NCI-H2196 (cell line): ENCODE data around the gene GPC5.
"Not testable (repeated sequence)": the region's sequence is repeated elsewhere in the genome, so short reads cannot be mapped to it uniquely, and the experiment has no call there.

Source experiments
- DNase-seq: peaks from one replicate; lab custom pipeline; 2025; ENCODE audit not compliant: unreplicated experiment; lab: John Stamatoyannopoulos, UW

GPC5 gene

DNA sequence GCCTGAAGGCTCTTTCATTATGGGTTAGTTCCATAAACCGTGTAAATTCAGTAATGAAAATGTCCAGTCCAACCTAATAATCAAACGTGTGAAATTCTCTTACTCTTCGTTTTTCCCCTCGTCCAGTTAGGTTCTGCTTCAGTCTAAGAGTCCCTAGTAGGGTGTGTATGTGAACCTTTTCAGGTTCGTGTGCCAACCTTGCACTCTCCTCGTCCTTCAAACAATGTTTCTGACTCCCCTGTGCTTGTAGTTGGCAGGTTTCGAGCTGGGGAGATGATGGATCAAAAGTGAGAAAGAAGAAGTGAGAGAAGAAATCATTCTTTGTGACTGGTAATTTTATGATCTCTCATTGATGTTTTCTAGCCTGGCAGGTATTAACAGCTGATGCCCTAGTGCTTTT, 366.1 kb downstream of the GPC5 start:
- no peak for DNase-seq

DNA sequence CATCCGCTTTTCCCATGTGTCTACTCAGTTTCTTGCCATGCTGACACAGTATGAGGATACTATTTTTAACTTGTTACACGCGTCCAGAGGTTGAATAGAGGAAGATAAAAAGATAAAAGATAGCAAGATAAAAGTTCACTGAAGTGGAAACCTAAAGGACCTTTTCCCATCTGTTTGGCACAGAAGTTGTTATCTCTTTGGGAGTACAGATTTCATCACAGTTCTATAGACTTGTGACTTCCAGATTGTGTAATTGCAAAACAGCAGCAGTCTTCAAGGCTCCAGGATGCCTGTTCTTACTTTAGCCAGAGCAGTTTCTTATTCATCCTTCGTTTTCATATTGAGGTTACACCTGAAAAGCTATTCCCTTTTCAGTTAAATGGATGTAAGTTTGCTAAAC, 369.2 kb downstream of the GPC5 start:
- no peak for DNase-seq

DNA sequence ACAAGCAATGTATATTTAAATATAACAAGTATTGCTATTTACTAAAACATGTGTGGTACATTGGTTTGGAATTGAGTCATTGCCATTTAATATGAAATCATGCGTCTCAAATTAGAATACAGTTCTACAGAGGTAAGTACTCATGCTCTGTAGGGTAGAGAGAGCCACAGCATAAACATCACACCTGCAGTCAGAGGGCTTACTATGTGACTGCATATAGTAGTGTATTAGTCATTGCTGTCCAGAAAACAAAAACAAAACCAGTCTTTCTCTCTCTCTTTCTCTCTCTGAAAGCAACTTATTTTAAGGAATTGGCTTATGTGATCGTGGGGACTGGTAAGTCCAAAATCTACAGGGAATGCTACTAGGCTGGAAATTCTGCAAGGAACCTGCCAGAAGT, 370.3 kb downstream of the GPC5 start:
- no peak for DNase-seq

DNA sequence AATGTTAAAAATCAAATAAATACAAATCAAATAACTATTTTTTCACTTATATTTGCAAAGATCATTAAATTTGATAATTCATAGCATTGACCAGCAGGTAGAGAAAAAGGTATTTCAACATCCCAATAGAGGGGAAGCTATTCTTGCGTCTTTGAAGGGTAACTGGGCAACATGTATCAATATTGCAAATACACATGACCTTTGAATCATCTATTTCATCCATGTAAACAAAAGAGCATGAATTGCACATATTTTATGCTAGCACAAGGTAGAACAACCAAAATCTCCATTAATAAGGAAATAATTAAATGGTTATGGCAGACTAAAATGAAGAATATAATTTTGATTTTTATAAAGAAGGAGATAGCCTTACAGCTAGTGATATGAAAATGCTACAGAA, 372.8 kb downstream of the GPC5 start:
- DNase-seq: no peak

DNA sequence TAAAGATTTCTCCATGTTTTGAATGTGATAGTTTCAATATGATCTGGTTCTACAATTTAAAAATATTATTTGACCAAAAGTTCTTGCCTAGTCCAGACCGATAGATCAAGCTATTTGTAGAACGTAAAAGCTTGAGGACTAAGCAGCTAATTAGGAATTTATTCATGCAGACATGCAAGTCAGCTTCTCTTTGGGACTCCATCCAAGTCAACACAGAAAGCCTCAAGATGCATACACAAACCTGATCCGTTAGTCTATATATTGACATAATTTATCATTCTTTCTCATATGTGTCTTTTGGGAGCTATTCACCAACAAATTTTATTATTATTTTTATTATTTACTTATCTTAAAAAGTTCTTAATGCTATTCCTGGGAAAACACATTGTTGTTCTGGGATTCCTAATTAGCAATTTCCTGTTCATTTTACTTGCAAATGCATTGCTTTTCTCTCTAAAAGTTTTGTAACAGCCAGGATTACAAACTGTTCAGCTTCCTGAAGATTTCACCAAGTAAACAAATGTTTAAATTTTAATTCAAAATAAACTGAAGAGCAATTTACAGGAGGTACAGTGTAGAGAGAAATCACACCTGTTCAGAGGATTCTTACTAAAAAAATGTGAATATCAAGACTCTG, 375.3 kb downstream of the GPC5 start:
- DNase-seq: no peak

DNA sequence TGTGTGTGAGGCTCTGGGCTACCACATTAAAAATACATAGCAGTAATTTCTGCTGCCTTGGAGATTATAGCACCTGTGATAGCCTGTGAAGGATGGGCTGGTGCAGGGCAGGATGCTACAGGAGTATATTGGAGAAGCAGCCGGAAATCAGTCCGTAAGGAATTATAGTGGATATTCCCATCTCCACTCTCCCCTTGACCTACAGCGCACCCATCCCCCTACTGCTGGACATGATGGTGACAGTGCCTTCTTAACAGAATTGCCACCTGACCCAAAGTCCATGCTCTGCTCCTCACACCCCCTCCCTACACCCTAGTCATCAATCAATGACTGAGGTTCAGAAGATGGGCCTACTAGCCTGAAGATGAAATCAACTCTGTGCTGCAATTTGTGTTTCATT, 376.0 kb downstream of the GPC5 start:
- no peak for DNase-seq

DNA sequence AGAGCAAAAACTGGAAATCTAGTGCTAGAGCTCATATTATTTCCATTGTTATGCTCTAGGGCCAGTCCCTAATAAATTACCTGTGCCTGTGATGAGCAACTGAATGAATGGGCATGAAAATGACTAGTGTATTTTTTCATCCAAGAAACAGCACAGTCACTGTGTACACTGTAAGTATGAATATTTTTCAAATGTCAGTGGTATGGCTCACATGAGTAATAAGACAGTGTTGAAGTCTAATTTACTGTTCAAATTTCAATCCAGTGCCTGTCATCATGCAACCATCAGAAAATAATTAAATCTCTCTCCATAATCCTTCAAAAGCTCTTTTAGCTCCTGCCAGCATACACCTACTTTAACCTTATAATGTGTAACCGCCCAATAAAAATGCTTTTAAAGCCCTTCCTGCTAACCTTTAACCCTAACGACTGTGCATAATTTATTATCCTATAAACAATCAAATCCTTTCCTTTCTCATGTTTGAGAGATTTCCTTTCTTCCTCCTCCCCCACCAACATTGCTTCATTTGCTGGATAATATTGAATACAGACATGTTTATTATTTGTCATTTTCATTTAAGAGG, 378.3 kb downstream of the GPC5 start:
- no peak for DNase-seq

DNA sequence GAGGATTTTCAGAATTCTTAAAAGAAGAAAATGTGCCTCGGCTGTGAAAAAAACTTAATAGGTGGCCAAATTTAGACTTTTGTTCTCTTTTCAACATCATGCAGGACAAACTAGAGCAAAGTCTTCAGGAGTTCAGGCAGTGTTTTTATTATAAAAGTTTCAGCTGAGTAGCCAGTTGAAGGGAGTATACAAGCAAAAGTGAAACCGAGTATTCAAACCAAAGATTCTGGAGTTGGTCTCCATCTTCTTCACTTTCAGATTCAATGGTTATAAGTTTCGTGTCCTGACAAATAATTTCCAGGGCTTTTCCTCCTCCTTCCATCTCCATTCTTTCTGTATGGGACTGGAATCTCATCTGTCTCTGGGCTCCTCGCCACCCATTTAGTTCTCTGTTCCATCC, 379.7 kb downstream of the GPC5 start:
- no peak for DNase-seq

DNA sequence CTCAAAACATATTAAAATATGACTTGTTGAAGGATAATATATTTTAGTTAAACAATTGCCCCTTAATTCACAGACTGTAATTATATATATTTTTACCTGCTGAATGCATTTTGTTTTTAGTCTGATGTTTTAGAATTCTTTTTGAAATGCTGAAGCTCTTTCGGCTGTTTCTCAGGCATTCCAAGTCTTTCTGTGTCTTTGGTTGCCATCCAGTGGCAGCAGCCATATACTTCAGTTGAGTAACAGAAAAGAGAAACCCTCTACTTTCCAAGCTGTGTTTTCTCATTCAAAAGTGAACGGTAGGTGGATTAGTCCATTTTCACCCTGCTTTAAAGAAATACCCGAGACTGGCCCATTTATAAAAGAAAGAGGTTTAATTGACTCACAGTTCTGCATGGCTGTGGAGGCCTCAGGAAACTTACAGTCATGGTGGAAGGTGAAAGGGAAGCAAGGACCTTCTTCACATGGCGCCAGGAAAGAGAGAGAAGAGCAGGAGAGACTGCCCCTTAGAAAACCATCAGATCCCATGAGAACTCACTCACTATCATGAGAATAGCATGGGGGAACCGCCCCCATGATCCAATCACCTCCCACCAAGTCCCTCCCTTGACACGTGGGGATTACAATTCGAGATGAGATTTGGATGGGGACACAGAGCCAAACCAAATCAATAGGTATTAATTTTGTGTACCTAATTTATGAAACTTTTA, 383.7 kb downstream of the GPC5 start:
- DNase-seq: not testable (repeated sequence)

DNA sequence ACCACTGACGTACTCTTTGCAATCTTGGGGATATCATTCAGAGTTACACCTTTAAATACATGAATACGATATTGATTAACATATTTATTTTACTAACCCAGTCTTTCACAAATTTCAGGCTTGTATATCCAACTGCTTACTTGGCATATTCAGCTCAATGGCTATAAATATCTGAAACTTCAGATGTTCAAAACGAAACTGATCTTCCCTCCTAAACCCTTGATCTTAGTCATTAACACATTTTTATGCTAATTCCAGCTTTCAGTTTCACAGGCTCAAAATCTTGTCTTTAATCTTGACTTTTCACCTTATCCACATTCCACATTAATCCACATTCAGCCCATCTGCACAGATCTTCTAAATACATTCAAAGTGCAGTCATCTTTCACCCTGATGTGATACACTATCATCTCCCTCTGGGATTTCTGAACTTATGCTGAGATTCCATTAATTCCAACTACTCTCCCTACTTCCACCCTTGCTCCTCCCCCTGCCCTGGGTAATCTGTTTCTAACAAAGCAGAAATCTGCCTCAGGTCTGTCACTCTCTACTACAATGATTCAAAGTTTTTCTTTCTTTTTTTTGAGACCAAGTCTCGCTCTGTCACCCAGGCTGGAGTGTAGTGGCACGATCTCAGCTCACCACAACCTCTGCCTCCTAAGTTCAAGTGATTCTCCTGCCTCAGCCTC, 387.2 kb downstream of the GPC5 start:
- no peak for DNase-seq

DNA sequence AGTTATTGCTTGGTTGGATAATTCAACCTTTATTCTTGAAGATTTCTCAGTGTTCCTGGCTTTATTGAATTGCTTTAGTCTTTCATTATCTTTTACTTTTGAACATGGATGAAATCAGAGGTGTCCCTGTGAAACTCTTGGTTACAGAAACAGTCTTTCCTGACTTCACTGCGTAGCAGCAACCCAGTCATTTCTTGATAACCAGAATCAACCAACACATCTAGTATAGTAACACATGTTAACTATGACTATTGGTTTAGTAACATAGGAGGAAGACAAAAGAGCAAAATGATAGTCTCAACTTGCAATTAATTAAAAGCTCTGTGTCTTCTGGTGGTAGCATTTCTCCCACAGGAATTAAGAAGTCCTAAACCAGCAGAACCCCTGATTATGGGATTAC, 393.6 kb downstream of the GPC5 start:
- no peak for DNase-seq

DNA sequence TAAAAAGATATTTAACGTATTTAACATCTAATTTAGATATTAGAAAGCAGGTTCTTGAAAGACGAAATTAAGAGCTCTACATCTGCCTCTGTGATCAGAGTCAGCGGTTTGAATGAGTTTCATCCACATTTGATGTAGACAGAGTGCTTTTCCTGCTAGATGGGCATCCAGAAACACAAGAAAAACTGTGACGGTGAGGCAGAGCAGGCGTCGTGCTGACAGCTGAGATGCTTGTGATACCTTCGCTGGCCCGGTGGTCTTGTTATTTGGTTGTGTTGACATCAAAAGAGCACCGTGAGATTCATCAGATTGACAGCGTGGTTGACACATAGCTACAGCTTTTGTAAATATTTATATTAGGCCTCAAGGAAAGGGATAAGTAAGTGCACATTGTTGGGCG, 399.1 kb downstream of the GPC5 start:
- DNase-seq: no peak

DNA sequence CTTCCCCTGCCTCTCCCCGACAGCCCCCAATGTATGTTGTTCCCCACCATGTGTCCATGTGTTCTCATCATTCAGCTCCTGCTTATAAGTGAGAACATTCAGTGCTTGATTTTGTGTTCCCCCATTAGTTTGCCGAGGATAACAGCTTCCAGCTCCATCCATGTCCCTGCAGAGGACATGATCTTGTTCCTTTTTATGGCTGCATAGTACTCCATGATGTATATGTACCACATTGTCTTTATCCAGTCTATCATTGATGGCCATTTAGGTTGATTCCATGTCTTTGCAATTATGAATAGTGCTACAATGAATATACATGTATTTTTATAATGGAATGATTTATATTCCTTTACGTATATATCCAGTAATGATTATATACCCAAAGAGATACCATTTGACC, 399.9 kb downstream of the GPC5 start:
- DNase-seq: not testable (repeated sequence)

DNA sequence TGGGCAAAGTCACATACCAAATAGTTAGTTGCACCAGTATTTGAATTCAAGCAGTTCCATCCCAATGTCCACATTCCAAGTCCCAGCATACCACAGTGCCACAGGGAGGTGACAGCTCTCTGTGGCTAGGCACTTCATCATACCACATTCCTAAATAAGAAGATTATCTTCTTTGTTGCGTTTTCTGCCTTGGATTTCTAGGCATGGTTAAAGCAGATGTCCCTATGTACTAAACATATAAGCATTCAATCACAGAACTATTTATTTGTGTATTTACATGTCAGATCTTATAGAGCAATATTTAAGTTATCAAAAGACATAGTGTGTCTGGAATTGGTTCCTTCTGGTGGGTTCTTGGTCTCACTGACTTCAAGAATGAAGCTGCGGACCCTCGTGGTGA, 403.4 kb downstream of the GPC5 start:
- DNase-seq: not testable (repeated sequence)

DNA sequence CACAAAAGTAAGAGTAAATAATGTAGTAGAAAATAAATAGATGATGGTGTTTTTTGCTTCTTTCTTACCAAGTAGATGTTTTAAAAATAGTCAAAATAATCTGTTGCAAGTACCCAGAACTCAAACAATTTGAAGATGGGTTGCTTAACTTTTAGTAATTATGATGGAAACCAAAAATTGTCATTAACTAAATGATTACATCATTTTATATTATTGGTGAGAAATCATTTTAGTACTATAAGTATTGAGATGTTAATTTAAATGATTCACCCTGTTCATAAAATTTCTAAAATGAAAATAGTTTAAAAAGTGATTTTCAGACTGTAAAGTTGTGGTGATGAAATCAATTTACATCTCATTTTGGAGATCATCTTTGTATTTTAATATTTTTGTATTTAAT, 404.5 kb downstream of the GPC5 start:
- no peak for DNase-seq

DNA sequence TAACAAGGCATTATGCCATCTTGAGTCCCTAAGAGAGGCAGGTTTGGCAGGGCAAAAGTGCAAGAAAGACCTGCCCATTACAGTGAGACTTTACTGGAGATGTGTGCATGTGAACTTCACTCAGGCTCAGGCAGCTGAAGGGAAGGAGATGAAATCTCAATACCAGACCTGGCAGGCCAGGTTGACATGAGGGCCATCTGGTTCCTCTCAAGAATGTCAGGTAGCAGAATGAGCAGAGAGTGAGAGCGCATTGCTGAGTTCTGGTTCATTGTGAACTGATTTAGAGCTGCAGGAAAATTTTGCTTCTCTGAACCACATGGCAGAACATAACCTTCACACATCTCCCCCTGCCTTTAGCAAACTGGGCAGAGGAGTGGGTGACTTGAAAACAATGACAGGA, 406.3 kb downstream of the GPC5 start:
- DNase-seq: no peak

DNA sequence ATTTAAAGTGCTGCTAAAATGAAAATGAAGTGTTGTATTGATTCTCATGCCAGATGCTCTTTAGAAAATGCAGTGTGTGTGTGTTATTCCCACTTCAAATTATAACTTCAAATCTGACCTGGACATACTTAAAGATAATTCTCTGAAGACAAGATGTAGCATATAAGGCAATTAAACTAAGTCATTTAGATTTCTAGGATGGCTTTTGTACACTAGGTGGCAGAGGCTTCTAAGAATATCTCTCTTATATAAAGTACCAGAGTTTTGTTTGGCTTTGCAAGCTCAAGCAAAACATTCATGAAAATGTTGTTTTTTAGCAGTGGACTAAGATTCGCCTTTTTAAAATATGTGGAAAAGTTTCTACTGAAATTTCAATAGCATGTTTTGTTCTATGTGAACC, 407.2 kb downstream of the GPC5 start:
- DNase-seq: no peak

DNA sequence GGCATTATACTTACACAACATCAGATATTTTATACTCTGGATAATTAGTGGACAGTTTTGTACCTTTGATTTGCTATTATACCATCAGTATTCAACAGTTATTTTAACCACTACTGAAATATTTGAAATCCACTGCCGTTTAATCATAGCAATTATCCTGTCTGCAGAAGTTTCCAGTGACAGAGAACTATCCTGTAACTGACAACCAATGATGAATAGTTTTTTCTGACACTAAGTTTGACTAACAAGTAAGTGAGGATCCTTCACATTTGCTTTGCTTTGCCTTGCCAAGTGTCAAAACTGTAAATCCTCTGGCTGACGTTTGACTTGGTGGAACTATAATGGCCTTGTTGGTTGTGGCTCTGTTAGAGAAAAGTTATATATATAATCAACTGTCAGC, 410.7 kb downstream of the GPC5 start:
- DNase-seq: no peak

DNA sequence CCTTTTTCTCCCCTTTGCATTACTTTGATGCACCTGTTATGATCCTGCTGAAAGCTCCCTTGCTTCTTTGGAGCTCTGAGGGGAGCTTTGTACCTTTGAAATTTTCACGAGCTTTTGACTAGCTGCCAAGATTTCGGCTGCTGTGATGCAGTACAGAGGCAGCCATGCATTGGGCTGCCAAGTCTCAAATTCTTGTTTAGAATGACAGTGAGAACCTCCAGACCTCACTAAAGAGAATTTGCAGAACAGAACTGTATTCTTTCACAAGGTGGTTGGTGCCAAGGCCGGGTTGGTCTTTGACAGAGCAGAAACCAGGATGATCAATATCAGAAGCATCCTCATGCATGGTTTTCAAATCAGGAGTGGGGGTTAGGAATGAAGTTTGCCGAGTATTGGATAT, 414.8 kb downstream of the GPC5 start:
- no peak for DNase-seq

DNA sequence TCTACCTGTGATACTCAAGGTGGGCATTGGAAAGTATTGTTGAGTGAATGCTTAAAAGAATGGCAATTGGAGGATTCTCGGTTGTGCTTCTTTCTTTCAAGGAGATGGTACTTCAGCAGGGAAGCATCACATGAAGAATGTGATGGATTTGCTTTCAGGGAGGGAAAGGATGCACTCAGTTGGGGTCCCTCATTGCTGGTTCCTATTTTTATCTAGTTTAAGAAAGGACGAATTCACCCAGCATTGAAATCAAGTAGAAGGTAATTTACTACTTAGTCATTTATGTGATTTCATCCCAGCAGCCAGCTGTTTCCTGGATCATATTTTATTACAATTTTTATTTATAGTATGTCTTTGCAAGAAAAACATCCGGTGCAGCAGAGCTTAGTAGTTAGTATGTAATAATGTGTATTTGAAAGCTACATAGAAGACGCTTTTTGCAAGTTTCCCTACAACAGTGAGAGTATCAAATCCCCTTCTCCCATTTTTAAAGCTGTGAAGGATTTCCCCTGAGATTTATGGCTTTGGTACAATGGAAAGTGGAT, 417.9 kb downstream of the GPC5 start:
- no peak for DNase-seq

DNA sequence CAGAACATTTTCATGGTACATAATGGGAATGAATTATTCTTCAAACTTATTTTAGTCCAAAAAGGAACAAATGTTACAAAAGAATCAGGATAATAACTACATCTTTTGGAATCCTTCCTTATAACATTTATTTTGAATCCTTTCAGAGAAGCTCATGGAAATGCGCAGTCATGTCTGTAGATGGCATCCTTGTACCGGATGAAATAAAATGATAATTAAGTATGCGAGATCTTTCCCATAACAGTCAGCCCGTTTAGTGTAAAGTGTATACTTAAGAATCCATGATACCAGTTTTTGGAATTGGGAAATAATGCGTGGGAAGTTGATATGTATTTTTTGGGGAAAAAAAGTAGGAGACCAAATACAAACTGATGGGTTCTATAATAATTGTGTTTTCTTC, 418.8 kb downstream of the GPC5 start:
- DNase-seq: no peak

DNA sequence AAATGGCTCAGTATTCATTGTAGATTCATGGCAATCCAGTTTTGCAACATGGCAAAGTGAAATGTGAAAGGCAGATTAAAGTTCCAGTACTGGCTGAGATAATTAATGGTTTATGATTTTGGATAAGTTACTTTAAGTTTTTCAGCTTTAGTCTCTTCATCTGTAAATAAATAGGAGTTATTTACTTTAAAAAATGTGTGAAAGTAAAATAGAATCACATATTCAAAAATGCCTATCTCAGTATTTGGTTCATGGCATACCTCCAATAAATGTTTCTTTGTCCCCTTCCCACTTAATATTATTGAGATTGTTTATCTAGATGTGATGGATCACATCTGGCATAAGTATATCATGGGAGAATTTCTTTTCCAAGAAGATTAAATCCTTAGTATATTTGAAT, 426.0 kb downstream of the GPC5 start:
- no peak for DNase-seq
